ENCODE results near the gene FSTL3. TPM values are rescaled to one million over a fixed set of nuclear protein-coding genes. Genes with fewer than 3 reads are reported as not detected.
"Not testable (repeated sequence)": the region's sequence is repeated elsewhere in the genome, so short reads cannot be mapped to it uniquely, and the experiment has no call there.

Gene FSTL3
- total RNA-seq, 3 donors from 2014 or later (not counting 1 experiment from before 2014, with no cell fraction given): 1.5 to 1.9 (median 1.5) TPM

GRCh38 chr19:663682-664117 is 12.5 kb upstream of the FSTL3 start:
- H3K4me1 Mint-ChIP-seq: peaks cover 42 to 51% of the 10 kb centered on the region in 2 donors
- 37% methylated on average over 18 of the region's 18 CpGs for WGBS (ENCODE audit: insufficient coverage)
- peaks cover 57% of the 10 kb centered on the region for H3K4me1 ChIP-seq (ENCODE audit: control insufficient read depth, insufficient read depth, low read length)
- no peaks in the 10 kb centered on the region for H3K36me3 Mint-ChIP-seq
- peaks cover 4% of the 10 kb centered on the region for H3K36me3 ChIP-seq (ENCODE audit: control insufficient read depth, insufficient read depth, low read length)
- intact Hi-C loops (cut with micrococcal nuclease): loop anchor here (5.0 kb wide), 4 partner anchors 39 to 151 kb away; partner anchors contain the start of genes BSG and PTBP1
- ATAC-seq: no peak
- no peak for DNase-seq
- peak overlapping the region; percentile 88 to 89 for H3K27ac Mint-ChIP-seq
- TF ChIP-seq, protein P1, sequence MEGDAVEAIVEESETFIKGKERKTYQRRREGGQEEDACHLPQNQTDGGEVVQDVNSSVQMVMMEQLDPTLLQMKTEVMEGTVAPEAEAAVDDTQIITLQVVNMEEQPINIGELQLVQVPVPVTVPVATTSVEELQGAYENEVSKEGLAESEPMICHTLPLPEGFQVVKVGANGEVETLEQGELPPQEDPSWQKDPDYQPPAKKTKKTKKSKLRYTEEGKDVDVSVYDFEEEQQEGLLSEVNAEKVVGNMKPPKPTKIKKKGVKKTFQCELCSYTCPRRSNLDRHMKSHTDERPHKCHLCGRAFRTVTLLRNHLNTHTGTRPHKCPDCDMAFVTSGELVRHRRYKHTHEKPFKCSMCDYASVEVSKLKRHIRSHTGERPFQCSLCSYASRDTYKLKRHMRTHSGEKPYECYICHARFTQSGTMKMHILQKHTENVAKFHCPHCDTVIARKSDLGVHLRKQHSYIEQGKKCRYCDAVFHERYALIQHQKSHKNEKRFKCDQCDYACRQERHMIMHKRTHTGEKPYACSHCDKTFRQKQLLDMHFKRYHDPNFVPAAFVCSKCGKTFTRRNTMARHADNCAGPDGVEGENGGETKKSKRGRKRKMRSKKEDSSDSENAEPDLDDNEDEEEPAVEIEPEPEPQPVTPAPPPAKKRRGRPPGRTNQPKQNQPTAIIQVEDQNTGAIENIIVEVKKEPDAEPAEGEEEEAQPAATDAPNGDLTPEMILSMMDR (IDR thresholded peaks at IDR 0.05): no peak
- peak overlapping the region; percentile 86 for H3K4me3 Mint-ChIP-seq
- H3K27ac ChIP-seq (ENCODE audit: low read length): peak overlapping the region; percentile 66
- H3K9me3 Mint-ChIP-seq: no peaks in the 10 kb centered on the region
- peak overlapping the region; percentile 15 for H3K4me3 ChIP-seq (ENCODE audit: low read length)
- no peaks in the 10 kb centered on the region for H3K9me3 ChIP-seq (ENCODE audit: control insufficient read depth, insufficient read depth, low read length)
- H3K27me3 ChIP-seq (ENCODE audit: control insufficient read depth, insufficient read depth, low read length): no peaks in the 10 kb centered on the region
- H3K27me3 Mint-ChIP-seq (ENCODE audit: low read depth in 2 of 2): no peaks in the 10 kb centered on the region

GRCh38 chr19:664913-665443 is 11.2 kb upstream of the FSTL3 start:
- intact Hi-C loops (cut with micrococcal nuclease): loop anchor here (1.0 to 5.0 kb wide), 5 partner anchors 37 to 153 kb away; partner anchors contain the start of genes BSG and PTBP1
- WGBS (ENCODE audit: insufficient coverage): 13% methylated on average over 24 of the region's 24 CpGs
- Mint-ChIP-seq H3K4me1 (peaks cover 32 to 39% of the 10 kb centered on the region in 2 donors), H3K4me3 (peak overlapping the region; percentile 86), H3K36me3 (no peaks in the 10 kb centered on the region), H3K27me3 (ENCODE audit: low read depth in 2 of 2) (peaks cover 0 to 2% of the 10 kb centered on the region in 2 donors), H3K9me3 (no peaks in the 10 kb centered on the region), H3K27ac (peak overlapping the region; percentile 57 to 88)
- peaks cover 2% of the 10 kb centered on the region for H3K36me3 ChIP-seq (ENCODE audit: control insufficient read depth, insufficient read depth, low read length)
- TF ChIP-seq, protein P1 (IDR thresholded peaks at IDR 0.05): peak; percentile 83
- ATAC-seq (peak; percentile 16 to 40 (median 20)), DNase-seq (peak; percentile 72 to 92)
- no peak overlapping the region for H3K27ac ChIP-seq (ENCODE audit: low read length)
- peaks cover 44% of the 10 kb centered on the region for H3K4me1 ChIP-seq (ENCODE audit: control insufficient read depth, insufficient read depth, low read length)
- H3K27me3 ChIP-seq (ENCODE audit: control insufficient read depth, insufficient read depth, low read length): no peaks in the 10 kb centered on the region
- H3K4me3 ChIP-seq (ENCODE audit: low read length): no peak overlapping the region
- H3K9me3 ChIP-seq (ENCODE audit: control insufficient read depth, insufficient read depth, low read length): no peaks in the 10 kb centered on the region

- H3K4me3 ChIP-seq (ENCODE audit: low read length); H3K9me3 ChIP-seq (ENCODE audit: control insufficient read depth, insufficient read depth, low read length); H3K4me3 Mint-ChIP-seq; intact Hi-C loops (cut with micrococcal nuclease); ATAC-seq; H3K36me3 Mint-ChIP-seq; H3K27ac Mint-ChIP-seq; H3K27me3 ChIP-seq (ENCODE audit: control insufficient read depth, insufficient read depth, low read length); DNase-seq; H3K27ac ChIP-seq (ENCODE audit: low read length); H3K27me3 Mint-ChIP-seq (ENCODE audit: low read depth in 2 of 2); H3K36me3 ChIP-seq (ENCODE audit: control insufficient read depth, insufficient read depth, low read length); H3K9me3 Mint-ChIP-seq: not testable (repeated sequence)
- peaks cover 28% of the 10 kb centered on the region for H3K4me1 ChIP-seq (ENCODE audit: control insufficient read depth, insufficient read depth, low read length)
- WGBS (ENCODE audit: insufficient coverage): 87% methylated on average over 38 of the region's 38 CpGs
- H3K4me1 Mint-ChIP-seq: peaks cover 13 to 18% of the 10 kb centered on the region in 2 donors
These were observed 9.1 kb upstream of the FSTL3 start for GRCh38 chr19:666985-667573.

- ATAC-seq; intact Hi-C loops (cut with micrococcal nuclease): not testable (repeated sequence)
- peaks cover 7 to 11% of the 10 kb centered on the region in 2 donors for H3K4me1 Mint-ChIP-seq
These were observed 7.3 kb upstream of the FSTL3 start for GRCh38 chr19:668675-669434.

More at GRCh38 chr19:668675-669434, 7.3 kb upstream of the FSTL3 start:
- not testable (repeated sequence) for H3K9me3 Mint-ChIP-seq; H3K9me3 ChIP-seq (ENCODE audit: control insufficient read depth, insufficient read depth, low read length); H3K27ac Mint-ChIP-seq; H3K4me3 Mint-ChIP-seq; H3K27me3 ChIP-seq (ENCODE audit: control insufficient read depth, insufficient read depth, low read length); H3K36me3 ChIP-seq (ENCODE audit: control insufficient read depth, insufficient read depth, low read length); H3K4me3 ChIP-seq (ENCODE audit: low read length); DNase-seq; H3K27me3 Mint-ChIP-seq (ENCODE audit: low read depth in 2 of 2); H3K36me3 Mint-ChIP-seq; H3K27ac ChIP-seq (ENCODE audit: low read length)
- 13% methylated on average over 9 of the region's 12 CpGs for WGBS (ENCODE audit: insufficient coverage)
- H3K4me1 ChIP-seq (ENCODE audit: control insufficient read depth, insufficient read depth, low read length): peaks cover 22% of the 10 kb centered on the region

All from natural killer cell (primary cell).